Adrenal gland (tissue), 12 donors: ENCODE measurements around the gene THSD7B. TPM values are rescaled to one million over a fixed set of nuclear protein-coding genes. Genes with fewer than 3 reads are reported as not detected.

Experiments
- DNase-seq, 7 donors: peaks; one replicate each; pipeline ENCODE4 v3.0.0-alpha.2; 2019 to 2020
- H3K27ac ChIP-seq, 5 donors: fragments of 200-600 bp; sonication (generic) in 4 of 5; 1 replicate in 3 of 5; 2 replicates in 2 of 5; pipeline versions ENCODE4 v1.5.1 to v1.8.0; 2016 to 2020; ENCODE audit warnings: mild to moderate bottlenecking in 1 of 5
- H3K27me3 ChIP-seq: fragments of 200-600 bp; 2 replicates; pipeline ENCODE4 v1.8.0; 2021
- H3K36me3 ChIP-seq, 2 donors: fragments of 200-600 bp; replicated peaks in 1 of 2; 1 replicate in 1 of 2; 2 replicates in 1 of 2; pipeline versions ENCODE4 v1.5.1 to v1.8.0; 2018 to 2022
- H3K4me1 ChIP-seq, 2 donors: fragments of 200-600 bp; replicated peaks in 1 of 2; 1 replicate in 1 of 2; 2 replicates in 1 of 2; pipeline versions ENCODE4 v1.5.1 to v1.8.0; 2018 to 2021
- H3K4me3 ChIP-seq, 4 donors: fragments of 200-600 bp; sonication (generic) in 3 of 4; one replicate each; pipeline ENCODE4 v1.5.1; 2016 to 2018
- H3K9me3 ChIP-seq, 3 donors: fragments of 200-600 bp; sonication (generic) in 1 of 3; replicated peaks in 1 of 3; 1 replicate in 2 of 3; 2 replicates in 1 of 3; pipeline versions ENCODE4 v1.5.1 to v1.8.0; 2016 to 2021
- POLR2A ChIP-seq, 2 donors: fragments of 450-650 bp; IDR thresholded peaks; one replicate each; pipeline ENCODE4 v1.6.1; 2017; ENCODE audit warnings: antibody characterized with exemption in 2 of 2, mild to moderate bottlenecking in 2 of 2, moderate library complexity in 1 of 2
- WGBS, 4 donors: extraction: QIAGEN DNeasy Blood & Tissue Kit in 2 of 4; methylation state at CpG; one replicate each; pipeline versions ENCODE4 v1.1.5 to v1.1.7; 2013 to 2017; 5-methylcytosine and 5-hydroxymethylcytosine counted together
- intact Hi-C, 2 donors: fragments of 100-400 bp; cut with DNase I; formaldehyde crosslinking; loops; one replicate each; pipeline versions ENCODE4 v1.14.1 to v1.15.0; 2022 to 2023
- polyA plus RNA-seq, 3 donors: library from polyadenylated mRNA; stranded (reverse); fragments of 200-250 nt in 2 of 3; fragments of 350-450 nt in 1 of 3; fragmentation: Illumina TruSeq in 1 of 3; extraction: RNeasy Lipid Tissue Mini Kit (QIAGEN cat#74804) in 1 of 3; gene quantifications; one replicate each; pipeline ENCODE4 v1.2.3, GENCODE V29; 2013 to 2014
- total RNA-seq, 9 donors: library from RNA; depleted of rRNA in 4 of 9; stranded (reverse); fragments of >200 nt in 4 of 9; fragments of 120-200 nt in 1 of 9; fragmentation: NEBNext Ultra II Directional in 1 of 9; extraction: Animal tissue kit (Norgen Biotek cat#: 25700) in 1 of 9; gene quantifications; one replicate each; pipeline versions ENCODE4 v1.1.0 to v1.2.4, GENCODE V29; 2013 to 2023
- TF ChIP-seq, protein P1 (sequence below), 6 experiments: fragments of 450-650 bp in 4 of 6; fragments of 200-600 bp in 2 of 6; sonication (generic) in 1 of 6; IDR thresholded peaks; 1 replicate in 5 of 6; 2 replicates in 1 of 6; pipeline versions ENCODE4 v1.5.1 to v1.8.0; 2016 to 2021; ENCODE audit warnings: antibody characterized with exemption in 6 of 6, mild to moderate bottlenecking in 2 of 6, moderate library complexity in 1 of 6
- donor health status: healthy with polysubstance abuse.
- donor health status: Bipolar disorder and iron deficiency.
- donor health status: DM: yes; HTN: yes; CAD: no.
- donor health status: DM: no; HTN: no; CAD: no.
- donor health status: DM: no; HTN: no; CAD: no.
- donor health status: DM: yes; HTN: yes; CAD: no.

THSD7B gene
- total and polyA plus RNA-seq, 12 donors: under 0.01 to 0.44 (median 0.12) TPM; not detected in 4

DNA sequence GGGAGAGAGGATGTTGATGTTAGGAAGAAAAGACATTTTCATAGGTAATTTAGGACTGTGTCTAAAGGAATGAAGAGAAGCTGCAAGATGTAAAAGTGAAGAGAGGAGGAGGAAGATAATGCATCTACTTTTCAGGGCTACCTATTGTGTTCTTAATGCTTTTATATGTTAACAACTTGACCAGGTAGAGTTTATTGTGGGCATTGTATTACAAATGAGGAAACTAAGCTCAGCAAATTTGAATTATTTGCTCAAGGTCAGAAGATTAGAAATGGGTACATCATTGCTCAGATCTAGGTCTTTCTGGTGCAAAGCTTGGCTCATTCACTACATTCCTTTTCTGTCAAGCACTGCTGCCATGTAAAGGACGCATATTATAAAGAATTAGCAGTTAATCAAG is 441.7 kb downstream of the THSD7B start:
- Histone ChIP-seq H3K4me1 (no peaks in the 10 kb centered on the region), H3K9me3 (no peaks in the 10 kb centered on the region), H3K27me3 (no peaks in the 10 kb centered on the region), H3K4me3 (no peak overlapping the region), H3K27ac (no peak overlapping the region), H3K36me3 (no peaks in the 10 kb centered on the region)
- 41 to 58% (median 50%) methylated on average over 1 of the region's 1 CpG for WGBS, 4 donors
- intact Hi-C loops: no loop called here
- no peak for DNase-seq
- TF ChIP-seq POLR2A (IDR thresholded peaks at IDR 0.05): no peak

DNA sequence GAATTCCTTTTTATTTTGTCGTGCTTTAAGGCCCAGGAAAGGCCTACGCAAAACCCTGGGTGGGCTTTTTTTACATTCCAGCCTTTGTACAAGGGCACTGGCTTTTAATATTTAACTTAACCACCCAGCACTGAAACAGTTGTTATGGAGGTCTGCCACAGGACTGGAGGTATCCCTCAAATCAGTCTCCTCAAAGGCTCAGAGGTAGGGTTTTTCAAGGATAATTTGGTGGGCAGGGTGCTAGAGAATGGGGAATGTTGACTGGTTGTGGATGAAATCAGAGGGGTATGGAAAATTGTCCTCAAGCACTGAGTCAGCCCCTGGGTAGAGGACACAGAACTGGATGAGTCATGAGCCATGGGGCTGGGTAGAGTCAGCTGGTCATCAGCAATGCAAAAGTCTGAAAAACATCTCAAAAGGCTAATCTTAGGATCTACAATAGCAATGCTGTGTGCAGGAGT is 443.1 kb downstream of the THSD7B start:
- H3K27me3 ChIP-seq: no peaks in the 10 kb centered on the region
- no peaks in the 10 kb centered on the region for H3K36me3 ChIP-seq
- H3K27ac ChIP-seq: no peak overlapping the region
- DNase-seq: peak in 6 of 7 donors; percentile 18 to 77 (median 36)
- H3K9me3 ChIP-seq: no peaks in the 10 kb centered on the region
- no peaks in the 10 kb centered on the region for H3K4me1 ChIP-seq
- intact Hi-C loops: no loop called here
- WGBS, 4 donors: 79 to 90% (median 80%) methylated on average over 2 of the region's 2 CpGs
- H3K4me3 ChIP-seq: no peak overlapping the region
- TF ChIP-seq POLR2A (IDR thresholded peaks at IDR 0.05): no peak

DNA sequence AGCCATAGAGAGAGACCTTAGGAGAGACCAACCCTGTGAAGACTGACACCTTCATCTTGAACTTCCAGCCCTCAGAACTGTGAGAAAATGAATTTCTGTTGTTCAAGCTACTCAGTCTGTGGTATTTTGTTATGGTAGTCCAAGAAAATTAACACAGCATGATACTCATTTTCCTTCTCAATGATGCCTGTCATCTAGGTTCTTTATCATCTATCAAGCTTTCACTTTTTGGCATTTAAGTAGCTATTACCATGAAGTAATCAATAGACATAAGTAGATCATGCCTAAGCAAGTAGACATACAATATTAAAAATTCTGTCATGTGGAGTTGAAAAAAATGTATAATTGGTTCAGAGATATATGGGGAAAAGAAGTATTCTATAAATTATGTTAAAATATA is 444.7 kb downstream of the THSD7B start:
- Histone ChIP-seq H3K4me3 (no peak overlapping the region), H3K4me1 (no peaks in the 10 kb centered on the region), H3K27me3 (no peaks in the 10 kb centered on the region), H3K36me3 (no peaks in the 10 kb centered on the region), H3K27ac (no peak overlapping the region), H3K9me3 (no peaks in the 10 kb centered on the region)
- intact Hi-C loops: no loop called here
- DNase-seq: no peak
- no peak for TF ChIP-seq POLR2A (IDR thresholded peaks at IDR 0.05)
- TF ChIP-seq, protein P1, sequence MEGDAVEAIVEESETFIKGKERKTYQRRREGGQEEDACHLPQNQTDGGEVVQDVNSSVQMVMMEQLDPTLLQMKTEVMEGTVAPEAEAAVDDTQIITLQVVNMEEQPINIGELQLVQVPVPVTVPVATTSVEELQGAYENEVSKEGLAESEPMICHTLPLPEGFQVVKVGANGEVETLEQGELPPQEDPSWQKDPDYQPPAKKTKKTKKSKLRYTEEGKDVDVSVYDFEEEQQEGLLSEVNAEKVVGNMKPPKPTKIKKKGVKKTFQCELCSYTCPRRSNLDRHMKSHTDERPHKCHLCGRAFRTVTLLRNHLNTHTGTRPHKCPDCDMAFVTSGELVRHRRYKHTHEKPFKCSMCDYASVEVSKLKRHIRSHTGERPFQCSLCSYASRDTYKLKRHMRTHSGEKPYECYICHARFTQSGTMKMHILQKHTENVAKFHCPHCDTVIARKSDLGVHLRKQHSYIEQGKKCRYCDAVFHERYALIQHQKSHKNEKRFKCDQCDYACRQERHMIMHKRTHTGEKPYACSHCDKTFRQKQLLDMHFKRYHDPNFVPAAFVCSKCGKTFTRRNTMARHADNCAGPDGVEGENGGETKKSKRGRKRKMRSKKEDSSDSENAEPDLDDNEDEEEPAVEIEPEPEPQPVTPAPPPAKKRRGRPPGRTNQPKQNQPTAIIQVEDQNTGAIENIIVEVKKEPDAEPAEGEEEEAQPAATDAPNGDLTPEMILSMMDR (IDR thresholded peaks at IDR 0.05): no peak

DNA sequence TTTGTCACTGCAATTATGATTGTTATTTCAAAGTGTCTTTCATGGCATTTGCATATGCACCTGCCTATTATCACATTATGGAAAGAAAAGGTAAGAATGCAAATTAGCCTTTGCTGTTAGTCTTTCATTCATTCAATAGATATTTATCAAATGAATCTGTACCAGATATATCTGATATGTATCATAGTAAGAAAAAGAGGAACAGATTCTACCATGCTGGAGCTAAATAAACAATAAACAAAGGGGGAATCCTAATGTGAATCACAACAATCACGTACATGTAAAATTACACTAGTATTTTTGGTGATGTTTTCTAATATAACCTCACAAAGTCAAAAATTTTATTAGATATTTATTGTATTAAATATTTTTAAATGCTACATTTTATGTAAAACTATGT is 446.4 kb downstream of the THSD7B start:
- Histone ChIP-seq H3K4me3 (no peak overlapping the region), H3K4me1 (no peaks in the 10 kb centered on the region), H3K36me3 (no peaks in the 10 kb centered on the region), H3K9me3 (no peaks in the 10 kb centered on the region), H3K27ac (no peak overlapping the region), H3K27me3 (no peaks in the 10 kb centered on the region)
- no peak for TF ChIP-seq POLR2A (IDR thresholded peaks at IDR 0.05)
- TF ChIP-seq, protein P1 (IDR thresholded peaks at IDR 0.05): no peak
- WGBS, 4 donors: 92 to 98% (median 95%) methylated on average over 1 of the region's 1 CpG
- intact Hi-C loops: no loop called here
- DNase-seq: no peak

DNA sequence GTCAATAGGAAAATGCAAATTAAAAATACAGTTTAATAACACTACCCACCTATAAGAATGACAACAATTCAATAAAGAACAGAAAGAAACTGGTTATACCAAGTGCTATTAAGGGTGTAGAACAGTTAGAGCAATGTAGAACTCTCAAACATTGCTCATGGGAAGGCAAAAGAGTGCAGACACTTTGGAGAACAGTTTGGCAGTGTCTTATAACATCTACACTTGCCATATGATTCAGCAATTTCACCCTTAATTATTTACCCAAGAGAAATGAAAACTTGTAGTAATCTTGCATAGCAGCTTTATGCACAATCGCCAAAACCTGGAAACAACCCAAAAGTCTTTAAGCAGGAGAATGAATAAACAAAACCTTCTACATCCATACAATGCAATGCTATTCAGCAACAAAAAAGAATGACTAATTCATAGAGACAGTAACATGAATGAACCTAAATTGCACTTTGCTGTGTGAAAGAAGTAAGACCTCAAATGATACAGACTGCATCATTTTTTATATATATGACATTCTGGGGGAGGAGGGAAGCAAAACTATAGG is 455.2 kb downstream of the THSD7B start:
- no peak for DNase-seq
- H3K4me1 ChIP-seq: no peaks in the 10 kb centered on the region
- H3K27me3 ChIP-seq: no peaks in the 10 kb centered on the region
- H3K36me3 ChIP-seq: no peaks in the 10 kb centered on the region
- H3K4me3 ChIP-seq: no peak overlapping the region
- H3K27ac ChIP-seq: no peak overlapping the region
- intact Hi-C loops: no loop called here
- no peaks in the 10 kb centered on the region for H3K9me3 ChIP-seq
- no peak for TF ChIP-seq POLR2A (IDR thresholded peaks at IDR 0.05)
- TF ChIP-seq, protein P1 (IDR thresholded peaks at IDR 0.05): no peak
- WGBS, 4 donors: 58 to 75% (median 72%) methylated on average over 1 of the region's 1 CpG
